Measurements from ENCODE around the gene CMTM8.
"Not testable (repeated sequence)": the region's sequence is repeated elsewhere in the genome, so short reads cannot be mapped to it uniquely, and the experiment has no call there.

CMTM8 gene

GRCh38 chr3:32384938-32385337 is 146.5 kb downstream of the CMTM8 start:
- Histone ChIP-seq H3K27me3 (ENCODE audit: control insufficient read depth, insufficient read depth, low read length) (no peaks in the 10 kb centered on the region), H3K4me1 (ENCODE audit: control insufficient read depth, insufficient read depth, low read length) (no peaks in the 10 kb centered on the region), H3K9ac (ENCODE audit: low read length) (no peak overlapping the region), H3K4me3 (ENCODE audit: low read length) (no peak overlapping the region), H3K36me3 (ENCODE audit: control insufficient read depth, insufficient read depth, low read length) (no peaks in the 10 kb centered on the region), H3K27ac (ENCODE audit: low read depth, low read length) (no peak overlapping the region)

- no peak overlapping the region for H3K9ac ChIP-seq (ENCODE audit: low read length)
- no peaks in the 10 kb centered on the region for H3K36me3 ChIP-seq (ENCODE audit: control insufficient read depth, insufficient read depth, low read length)
- H3K27me3 ChIP-seq (ENCODE audit: control insufficient read depth, insufficient read depth, low read length) = no peaks in the 10 kb centered on the region
- H3K4me1 ChIP-seq (ENCODE audit: control insufficient read depth, insufficient read depth, low read length) = no peaks in the 10 kb centered on the region
- no peak overlapping the region for H3K4me3 ChIP-seq (ENCODE audit: low read length)
- H3K27ac ChIP-seq (ENCODE audit: low read depth, low read length) = no peak overlapping the region
Observed at GRCh38 chr3:32387512-32387911, 149.0 kb downstream of the CMTM8 start.

DNA sequence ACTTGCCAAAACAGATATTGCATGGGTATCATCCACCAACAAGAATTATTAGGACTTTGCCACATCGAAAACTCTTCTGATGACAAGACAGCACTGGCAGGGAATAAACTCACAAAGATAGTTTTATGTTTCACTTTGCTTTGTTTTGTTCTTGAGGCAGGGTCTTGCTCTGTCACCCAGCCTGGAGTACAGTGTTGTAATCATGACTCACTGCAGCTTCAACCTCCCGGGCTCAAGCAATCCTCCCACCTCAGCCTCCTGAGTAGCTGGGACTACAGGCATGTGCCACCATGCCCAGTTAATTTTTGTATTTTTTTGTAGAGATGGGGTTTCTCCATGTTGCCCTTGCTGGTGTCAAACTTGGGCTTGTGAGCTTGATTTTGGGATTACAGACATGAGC is 151.1 kb downstream of the CMTM8 start:
- H3K9ac ChIP-seq (ENCODE audit: low read length); H3K36me3 ChIP-seq (ENCODE audit: control insufficient read depth, insufficient read depth, low read length); H3K27me3 ChIP-seq (ENCODE audit: control insufficient read depth, insufficient read depth, low read length); H3K27ac ChIP-seq (ENCODE audit: low read depth, low read length); H3K4me1 ChIP-seq (ENCODE audit: control insufficient read depth, insufficient read depth, low read length); H3K4me3 ChIP-seq (ENCODE audit: low read length): not testable (repeated sequence)

DNA sequence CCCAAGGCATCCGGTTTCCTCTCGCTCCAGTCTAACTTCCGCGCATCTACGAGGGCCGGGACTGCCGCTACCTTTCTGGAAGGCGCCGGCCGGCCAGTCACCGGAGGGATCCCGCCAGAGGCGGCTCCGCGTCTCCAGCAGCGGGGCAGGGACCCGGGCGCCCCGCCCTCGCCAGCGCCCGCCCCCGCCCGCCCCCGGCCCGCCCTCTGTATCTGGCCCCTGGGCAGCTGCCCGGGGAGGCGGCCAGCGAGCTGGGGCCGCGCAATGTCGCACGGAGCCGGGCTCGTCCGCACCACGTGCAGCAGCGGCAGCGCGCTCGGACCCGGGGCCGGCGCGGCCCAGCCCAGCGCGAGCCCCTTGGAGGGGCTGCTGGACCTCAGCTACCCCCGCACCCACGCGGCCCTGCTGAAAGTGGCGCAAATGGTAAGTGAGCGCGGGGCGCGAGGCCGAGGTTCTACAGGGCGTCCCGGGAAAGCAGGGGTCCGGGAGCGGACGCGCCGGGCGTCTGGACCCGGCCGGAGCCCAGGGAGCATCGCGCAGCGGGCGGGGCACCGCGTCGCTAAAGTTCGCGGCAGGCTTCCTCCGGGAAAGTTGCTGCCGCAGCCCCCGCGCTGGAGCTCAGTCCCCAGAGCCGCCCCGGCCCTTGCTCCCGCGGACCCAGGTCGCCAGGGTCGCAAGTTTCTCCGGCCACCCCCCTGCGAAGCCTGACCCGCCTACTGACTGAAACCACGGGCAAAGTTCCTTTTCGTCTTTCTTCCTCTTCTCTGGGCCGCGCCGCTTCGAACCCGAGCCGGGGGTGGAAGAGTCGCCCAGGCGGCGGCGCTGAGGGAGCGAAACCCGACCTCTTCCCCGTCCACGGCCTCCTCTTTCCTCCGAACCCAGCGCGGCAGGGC is 153.4 kb downstream of the CMTM8 start, which contains the start of gene CMTM7:
CMTM7 (plus strand) TSS at position 211 of the 893 bp plus-strand sequence; CDS start at position 265, 54 bp downstream.
- H3K36me3 ChIP-seq (ENCODE audit: control insufficient read depth, insufficient read depth, low read length) = no peaks in the 10 kb centered on the region
- H3K4me3 ChIP-seq (ENCODE audit: low read length) = peak within 1 kb of the TSS; percentile 76
- peak within 1 kb of the TSS; percentile 43 for H3K9ac ChIP-seq (ENCODE audit: low read length)
- no peak within 1 kb of the TSS for H3K27ac ChIP-seq (ENCODE audit: low read depth, low read length)
- H3K4me1 ChIP-seq (ENCODE audit: control insufficient read depth, insufficient read depth, low read length) = no peaks in the 10 kb centered on the region
- H3K27me3 ChIP-seq (ENCODE audit: control insufficient read depth, insufficient read depth, low read length) = no peaks in the 10 kb centered on the region

GRCh38 chr3:32392536-32393302 is 154.2 kb downstream of the CMTM8 start:
- H3K4me1 ChIP-seq (ENCODE audit: control insufficient read depth, insufficient read depth, low read length) = no peaks in the 10 kb centered on the region
- H3K36me3 ChIP-seq (ENCODE audit: control insufficient read depth, insufficient read depth, low read length) = no peaks in the 10 kb centered on the region
- H3K27ac ChIP-seq (ENCODE audit: low read depth, low read length) = no peak overlapping the region
- no peaks in the 10 kb centered on the region for H3K27me3 ChIP-seq (ENCODE audit: control insufficient read depth, insufficient read depth, low read length)
- peak overlapping the region; percentile 43 for H3K9ac ChIP-seq (ENCODE audit: low read length)
- peak overlapping the region; percentile 76 for H3K4me3 ChIP-seq (ENCODE audit: low read length)

DNA sequence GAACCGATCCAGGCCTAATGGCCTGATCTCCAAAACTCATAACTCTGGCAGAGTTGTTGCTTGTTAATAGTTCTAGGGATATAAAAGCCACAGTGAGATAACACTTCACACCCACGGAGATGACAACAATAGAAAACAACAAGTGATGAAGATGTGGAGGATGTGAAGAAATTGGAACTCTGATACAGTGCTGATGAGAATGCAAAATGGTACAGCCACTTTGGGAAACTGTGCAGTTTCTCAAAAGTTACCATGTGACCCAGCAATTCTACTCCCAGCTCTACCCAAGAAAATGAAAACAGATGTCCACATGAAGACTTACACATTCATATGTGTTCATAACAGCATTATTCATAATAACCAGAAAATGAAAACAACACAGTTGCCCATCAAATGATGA is 157.0 kb downstream of the CMTM8 start:
- Histone ChIP-seq H3K4me3 (ENCODE audit: low read length) (no peak overlapping the region), H3K27ac (ENCODE audit: low read depth, low read length) (no peak overlapping the region), H3K4me1 (ENCODE audit: control insufficient read depth, insufficient read depth, low read length) (no peaks in the 10 kb centered on the region), H3K27me3 (ENCODE audit: control insufficient read depth, insufficient read depth, low read length) (no peaks in the 10 kb centered on the region), H3K36me3 (ENCODE audit: control insufficient read depth, insufficient read depth, low read length) (no peaks in the 10 kb centered on the region), H3K9ac (ENCODE audit: low read length) (no peak overlapping the region)

GRCh38 chr3:32397941-32398340 is 159.5 kb downstream of the CMTM8 start:
- Histone ChIP-seq H3K9ac (ENCODE audit: low read length) (no peak overlapping the region), H3K4me3 (ENCODE audit: low read length) (no peak overlapping the region), H3K27ac (ENCODE audit: low read depth, low read length) (no peak overlapping the region), H3K4me1 (ENCODE audit: control insufficient read depth, insufficient read depth, low read length) (peaks cover 2% of the 10 kb centered on the region), H3K27me3 (ENCODE audit: control insufficient read depth, insufficient read depth, low read length) (no peaks in the 10 kb centered on the region), H3K36me3 (ENCODE audit: control insufficient read depth, insufficient read depth, low read length) (no peaks in the 10 kb centered on the region)

DNA sequence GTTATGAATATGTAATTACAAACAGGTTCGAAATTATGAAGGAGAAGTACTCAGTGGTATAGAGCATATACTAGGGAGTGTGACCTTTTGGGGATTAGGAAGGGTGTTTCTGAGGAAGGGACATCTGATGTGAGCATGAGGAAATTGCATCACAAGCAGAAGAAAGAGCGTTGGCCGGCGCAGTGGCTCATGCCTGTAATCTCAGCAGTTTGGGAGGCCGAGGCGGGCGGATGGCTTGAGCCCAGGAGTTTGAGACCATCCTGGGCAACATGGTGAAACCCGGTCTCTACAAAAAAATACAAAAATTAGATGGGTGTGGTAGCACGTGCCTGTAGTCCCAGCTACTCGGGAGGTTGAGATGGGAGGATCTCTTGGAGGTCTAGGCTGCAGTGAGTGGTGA is 160.1 kb downstream of the CMTM8 start:
- H3K36me3 ChIP-seq (ENCODE audit: control insufficient read depth, insufficient read depth, low read length) = no peaks in the 10 kb centered on the region
- no peak overlapping the region for H3K27ac ChIP-seq (ENCODE audit: low read depth, low read length)
- H3K9ac ChIP-seq (ENCODE audit: low read length) = no peak overlapping the region
- H3K4me1 ChIP-seq (ENCODE audit: control insufficient read depth, insufficient read depth, low read length) = peaks cover 2% of the 10 kb centered on the region
- no peak overlapping the region for H3K4me3 ChIP-seq (ENCODE audit: low read length)
- no peaks in the 10 kb centered on the region for H3K27me3 ChIP-seq (ENCODE audit: control insufficient read depth, insufficient read depth, low read length)

DNA sequence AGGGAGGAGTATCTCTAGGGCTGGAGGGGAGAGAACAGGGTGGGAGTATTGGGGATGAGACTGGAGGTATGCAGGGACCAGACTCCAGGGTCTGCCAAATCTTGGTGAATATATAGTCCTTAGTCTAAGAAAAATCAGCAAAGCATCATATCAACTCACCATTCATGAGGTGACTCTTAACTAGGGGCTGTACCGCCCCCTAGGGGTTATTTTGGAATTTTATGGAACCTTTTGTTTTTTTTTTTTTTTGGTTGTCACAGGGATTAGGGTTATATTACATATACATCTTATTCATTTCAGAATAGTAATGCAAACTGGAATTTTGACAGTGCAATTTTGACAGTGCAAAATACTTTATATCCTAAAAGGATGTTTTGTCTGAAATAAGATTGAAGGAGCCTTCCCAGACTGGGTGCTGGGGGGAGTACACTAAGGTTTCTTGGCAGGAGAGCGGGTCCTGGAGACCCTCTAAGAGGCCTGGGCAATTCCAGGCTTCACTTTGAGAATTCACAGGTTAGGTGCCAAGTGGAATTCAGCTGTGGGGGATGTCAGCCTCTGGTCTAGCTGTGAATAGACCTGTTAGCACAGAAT is 160.6 kb downstream of the CMTM8 start:
- H3K27me3 ChIP-seq (ENCODE audit: control insufficient read depth, insufficient read depth, low read length) = no peaks in the 10 kb centered on the region
- H3K27ac ChIP-seq (ENCODE audit: low read depth, low read length) = no peak overlapping the region
- peaks cover 2% of the 10 kb centered on the region for H3K4me1 ChIP-seq (ENCODE audit: control insufficient read depth, insufficient read depth, low read length)
- H3K36me3 ChIP-seq (ENCODE audit: control insufficient read depth, insufficient read depth, low read length) = no peaks in the 10 kb centered on the region
- no peak overlapping the region for H3K4me3 ChIP-seq (ENCODE audit: low read length)
- H3K9ac ChIP-seq (ENCODE audit: low read length) = no peak overlapping the region

DNA sequence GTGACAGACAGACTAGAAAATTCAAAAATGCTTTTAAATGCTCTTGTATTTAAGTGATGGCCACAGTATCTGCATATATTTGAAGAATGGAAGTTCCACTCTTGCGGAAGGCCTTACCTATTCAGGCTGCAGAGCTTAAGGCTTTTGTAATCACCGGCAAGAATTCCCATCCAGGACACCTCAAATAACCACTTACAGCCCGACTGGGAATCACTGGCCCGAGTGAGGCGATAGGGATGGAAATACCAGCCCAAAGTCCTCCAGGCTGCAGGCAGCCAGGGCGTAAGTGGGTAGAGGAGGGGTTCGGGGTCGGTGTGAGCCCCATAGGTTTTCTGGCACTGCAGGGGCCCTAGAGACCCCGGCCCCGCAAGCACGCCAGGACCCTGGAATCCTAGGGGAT is 162.6 kb downstream of the CMTM8 start:
- no peaks in the 10 kb centered on the region for H3K36me3 ChIP-seq (ENCODE audit: control insufficient read depth, insufficient read depth, low read length)
- peak overlapping the region; percentile 38 for H3K4me3 ChIP-seq (ENCODE audit: low read length)
- peaks cover 2% of the 10 kb centered on the region for H3K4me1 ChIP-seq (ENCODE audit: control insufficient read depth, insufficient read depth, low read length)
- H3K27me3 ChIP-seq (ENCODE audit: control insufficient read depth, insufficient read depth, low read length) = no peaks in the 10 kb centered on the region
- H3K9ac ChIP-seq (ENCODE audit: low read length) = no peak overlapping the region
- H3K27ac ChIP-seq (ENCODE audit: low read depth, low read length) = peak overlapping the region; percentile 25

DNA sequence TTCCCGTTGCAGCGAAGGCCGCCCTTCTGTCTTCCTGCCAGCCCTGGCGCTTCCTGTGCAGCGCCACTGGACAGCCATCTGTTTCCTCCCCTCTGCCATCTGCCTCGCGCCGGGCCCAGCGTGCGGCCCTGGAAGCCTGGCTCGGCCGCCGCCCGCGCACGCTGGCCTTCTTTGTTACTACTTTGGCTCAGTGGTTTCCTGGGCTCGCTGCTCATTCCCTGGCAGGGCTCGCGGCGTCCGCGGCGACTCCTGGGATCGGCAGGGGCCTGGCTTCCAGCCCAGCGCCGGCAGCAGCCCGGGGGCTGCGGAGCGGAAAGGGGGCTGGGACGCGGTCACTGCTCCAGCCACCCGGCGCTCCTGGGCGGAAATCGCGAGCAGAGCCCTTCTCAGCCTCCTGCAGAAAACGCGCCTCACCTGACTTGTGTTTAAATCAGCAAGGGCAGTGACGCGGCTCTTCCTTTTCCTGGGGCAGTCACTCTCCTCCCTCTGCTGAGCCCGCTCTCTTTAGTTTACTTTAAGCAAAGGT is 163.1 kb downstream of the CMTM8 start:
- H3K27ac ChIP-seq (ENCODE audit: low read depth, low read length) = peak overlapping the region; percentile 25
- peak overlapping the region; percentile 38 for H3K4me3 ChIP-seq (ENCODE audit: low read length)
- H3K4me1 ChIP-seq (ENCODE audit: control insufficient read depth, insufficient read depth, low read length) = peaks cover 2% of the 10 kb centered on the region
- no peaks in the 10 kb centered on the region for H3K27me3 ChIP-seq (ENCODE audit: control insufficient read depth, insufficient read depth, low read length)
- H3K9ac ChIP-seq (ENCODE audit: low read length) = no peak overlapping the region
- no peaks in the 10 kb centered on the region for H3K36me3 ChIP-seq (ENCODE audit: control insufficient read depth, insufficient read depth, low read length)

DNA sequence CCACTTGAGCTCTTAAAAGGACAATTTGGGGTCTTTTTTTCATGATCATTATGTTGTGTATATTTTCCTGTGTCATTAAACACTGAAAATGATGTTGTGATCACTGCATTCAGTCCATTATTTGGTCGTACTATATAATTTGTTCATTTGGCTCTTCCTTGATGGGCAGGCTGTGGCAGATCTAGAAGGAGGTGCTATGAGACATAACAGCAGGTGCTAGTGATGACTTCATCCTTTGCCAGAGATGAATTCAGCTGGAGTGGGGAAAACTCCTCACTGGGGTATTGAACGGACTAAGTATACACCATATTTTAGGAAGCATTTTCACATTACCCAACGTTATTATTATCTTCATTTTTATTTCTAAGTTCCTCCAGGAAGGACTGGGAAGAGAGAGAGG is 165.2 kb downstream of the CMTM8 start:
- Histone ChIP-seq H3K27me3 (ENCODE audit: control insufficient read depth, insufficient read depth, low read length) (no peaks in the 10 kb centered on the region), H3K27ac (ENCODE audit: low read depth, low read length) (no peak overlapping the region), H3K36me3 (ENCODE audit: control insufficient read depth, insufficient read depth, low read length) (no peaks in the 10 kb centered on the region), H3K9ac (ENCODE audit: low read length) (no peak overlapping the region), H3K4me3 (ENCODE audit: low read length) (no peak overlapping the region), H3K4me1 (ENCODE audit: control insufficient read depth, insufficient read depth, low read length) (peaks cover 2% of the 10 kb centered on the region)
